DOHH2 (cell line): ENCODE measurements around the gene CADPS2.

ENCODE experiments used
- H3F3A ChIP-seq: fragments of 200-600 bp; sonication (generic), shearing (Covaris generic); 2 replicates; pipeline ENCODE4 v1.6.0; 2016; ENCODE audit warnings: antibody characterized with exemption, mild to moderate bottlenecking; ENCODE audit not compliant: control insufficient read depth, insufficient read depth
- H3K27ac ChIP-seq: fragments of 200-600 bp; sonication (generic); 2 replicates; pipeline ENCODE4 v1.5.1; 2014; ENCODE audit warnings: low read depth, mild to moderate bottlenecking, low read length, moderate library complexity
- H3K27me3 ChIP-seq: fragments of 200-600 bp; sonication (generic); 2 replicates; pipeline ENCODE4 v1.6.1; 2014; ENCODE audit warnings: mild to moderate bottlenecking, low read length, mixed read lengths; ENCODE audit not compliant: control insufficient read depth
- H3K36me3 ChIP-seq: fragments of 200-600 bp; sonication (generic); 2 replicates; pipeline ENCODE4 v1.6.1; 2014; ENCODE audit warnings: mild to moderate bottlenecking, low read length, moderate library complexity, mixed read lengths; ENCODE audit not compliant: control insufficient read depth
- H3K4me1 ChIP-seq: fragments of 200-600 bp; sonication (generic); 2 replicates; pipeline ENCODE4 v1.6.1; 2014; ENCODE audit warnings: mild to moderate bottlenecking, low read length, mixed read lengths; ENCODE audit not compliant: control insufficient read depth
- H3K4me2 ChIP-seq: fragments of 200-600 bp; sonication (generic); 2 replicates; pipeline ENCODE4 v1.6.0; 2014; ENCODE audit warnings: mild to moderate bottlenecking, low read length, moderate library complexity
- H3K4me3 ChIP-seq: fragments of 200-600 bp; sonication (generic); 2 replicates; pipeline ENCODE4 v1.5.1; 2014; ENCODE audit warnings: mild to moderate bottlenecking, low read length, mixed read lengths
- H3K79me2 ChIP-seq: fragments of 200-600 bp; sonication (generic); 2 replicates; pipeline ENCODE4 v1.6.1; 2014; ENCODE audit warnings: mild to moderate bottlenecking, low read length, mixed read lengths; ENCODE audit not compliant: control insufficient read depth
- H3K9me2 ChIP-seq: fragments of 200-600 bp; sonication (generic); replicated peaks from 2 replicates; pipeline ENCODE4 v1.6.1; 2014; ENCODE audit warnings: mild to moderate bottlenecking, low read length, mixed read lengths; ENCODE audit not compliant: control insufficient read depth
- H3K9me3 ChIP-seq: fragments of 200-600 bp; sonication (generic); 2 replicates; pipeline ENCODE4 v1.6.1; 2014; ENCODE audit warnings: antibody characterized with exemption, low read length, mixed read lengths; ENCODE audit not compliant: control insufficient read depth, insufficient read depth
- H4K20me1 ChIP-seq: fragments of 200-600 bp; sonication (generic); 2 replicates; pipeline ENCODE4 v1.6.0; 2014; ENCODE audit warnings: low read depth, mild to moderate bottlenecking, antibody characterized with exemption, low read length, moderate library complexity; ENCODE audit not compliant: control insufficient read depth, insufficient read depth
- CTCF ChIP-seq: fragments of 200-600 bp; sonication (generic); IDR thresholded peaks from one replicate; pipeline ENCODE4 v1.5.1; 2014; ENCODE audit warnings: antibody characterized with exemption, mild to moderate bottlenecking, low read depth, low read length; ENCODE audit not compliant: poor library complexity, severe bottlenecking
- EZH2phosphoT487 ChIP-seq: fragments of 200-600 bp; sonication (generic); IDR thresholded peaks from 2 replicates; pipeline ENCODE4 v1.6.1; 2017; ENCODE audit warnings: borderline replicate concordance, mild to moderate bottlenecking, antibody characterized with exemption, low read length, moderate library complexity, mixed read lengths

The CADPS2 gene

GRCh38 chr7:122463631-122464030 is 422.6 kb downstream of the CADPS2 start:
- Histone ChIP-seq H3K79me2 (no peaks in the 10 kb centered on the region), H3K4me2 (no peak overlapping the region), H3K36me3 (no peaks in the 10 kb centered on the region), H3F3A (no peaks in the 10 kb centered on the region), H3K27me3 (no peaks in the 10 kb centered on the region), H3K9me3 (no peaks in the 10 kb centered on the region), H3K9me2 (no peaks in the 10 kb centered on the region), H3K4me3 (no peak overlapping the region), H3K27ac (no peak overlapping the region), H3K4me1 (no peaks in the 10 kb centered on the region), H4K20me1 (no peaks in the 10 kb centered on the region)
- TF ChIP-seq CTCF (no peak), EZH2phosphoT487 (no peak)

GRCh38 chr7:122460936-122461335 is 425.3 kb downstream of the CADPS2 start:
- H3K4me3 ChIP-seq: no peak overlapping the region
- no peak for TF ChIP-seq CTCF
- TF ChIP-seq EZH2phosphoT487: no peak
- no peaks in the 10 kb centered on the region for H3K36me3 ChIP-seq

GRCh38 chr7:122457969-122458368 is 428.3 kb downstream of the CADPS2 start:
- H3K4me2 ChIP-seq: no peak overlapping the region

More at GRCh38 chr7:122460936-122461335, 425.3 kb downstream of the CADPS2 start:
- H3K27ac ChIP-seq: no peak overlapping the region
- H4K20me1 ChIP-seq: no peaks in the 10 kb centered on the region
- no peaks in the 10 kb centered on the region for H3K27me3 ChIP-seq
- no peaks in the 10 kb centered on the region for H3K9me3 ChIP-seq
- no peaks in the 10 kb centered on the region for H3K79me2 ChIP-seq
- H3F3A ChIP-seq: no peaks in the 10 kb centered on the region
- H3K9me2 ChIP-seq: no peaks in the 10 kb centered on the region
- H3K4me1 ChIP-seq: no peaks in the 10 kb centered on the region
- no peak overlapping the region for H3K4me2 ChIP-seq

More at GRCh38 chr7:122457969-122458368, 428.3 kb downstream of the CADPS2 start:
- H3K4me3 ChIP-seq: no peak overlapping the region
- H3K27me3 ChIP-seq: no peaks in the 10 kb centered on the region
- H3K27ac ChIP-seq: no peak overlapping the region
- no peaks in the 10 kb centered on the region for H3K4me1 ChIP-seq
- H3K9me2 ChIP-seq: 0 out of 2 replicates have a peak, but pooled peaks cover 3% of the 10 kb centered on the region
- no peaks in the 10 kb centered on the region for H3F3A ChIP-seq
- TF ChIP-seq CTCF (no peak), EZH2phosphoT487 (no peak)
- H4K20me1 ChIP-seq: no peaks in the 10 kb centered on the region
- H3K36me3 ChIP-seq: no peaks in the 10 kb centered on the region
- no peaks in the 10 kb centered on the region for H3K9me3 ChIP-seq
- no peaks in the 10 kb centered on the region for H3K79me2 ChIP-seq
